COLO668 (cell line): ENCODE results near the gene TYW1.
"Not testable (repeated sequence)": the region's sequence is repeated elsewhere in the genome, so short reads cannot be mapped to it uniquely, and the experiment has no call there.

Experiments used
- DNase-seq: peaks from one replicate; lab custom pipeline; 2025; ENCODE audit not compliant: unreplicated experiment; lab: John Stamatoyannopoulos, UW

Gene TYW1

DNA sequence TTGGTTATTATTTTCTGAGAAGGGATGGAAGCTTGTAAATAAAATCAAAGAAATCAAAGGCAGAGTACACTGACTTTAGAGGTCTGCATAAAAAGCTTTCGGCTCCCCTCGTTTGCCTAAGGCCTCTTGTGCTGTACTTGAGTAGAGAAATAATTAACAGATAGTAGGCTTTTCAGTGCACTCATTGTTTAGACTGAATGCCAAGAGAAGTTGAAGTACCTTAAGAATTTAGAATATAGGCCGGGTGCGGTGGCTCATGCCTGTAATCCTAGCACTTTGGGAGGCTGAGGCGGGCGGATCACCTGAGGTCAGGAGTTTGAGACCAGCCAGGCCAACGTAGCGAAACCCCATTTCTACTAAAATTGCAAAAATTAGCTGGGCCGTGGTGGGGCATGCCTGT lies 232.4 kb downstream of the TYW1 start:
- DNase-seq: not testable (repeated sequence)

DNA sequence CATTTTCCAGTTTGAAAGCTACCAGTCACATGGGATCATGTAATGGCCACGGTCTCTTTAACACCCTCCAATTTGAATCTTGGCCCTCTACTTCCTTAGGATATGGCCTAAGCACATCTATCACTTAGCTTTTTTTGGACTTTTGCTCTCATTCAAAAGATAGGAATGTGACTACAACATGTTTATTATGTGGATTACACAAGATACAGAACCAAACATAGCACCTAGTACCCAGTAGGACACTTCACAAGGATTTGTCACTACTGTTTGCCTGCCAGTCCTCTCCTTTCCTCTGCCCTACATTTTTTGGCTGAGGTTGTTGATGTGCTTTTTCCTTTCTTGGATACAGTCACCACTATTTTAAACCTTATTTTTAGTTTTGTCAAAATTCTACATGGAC lies 233.4 kb downstream of the TYW1 start:
- not testable (repeated sequence) for DNase-seq

DNA sequence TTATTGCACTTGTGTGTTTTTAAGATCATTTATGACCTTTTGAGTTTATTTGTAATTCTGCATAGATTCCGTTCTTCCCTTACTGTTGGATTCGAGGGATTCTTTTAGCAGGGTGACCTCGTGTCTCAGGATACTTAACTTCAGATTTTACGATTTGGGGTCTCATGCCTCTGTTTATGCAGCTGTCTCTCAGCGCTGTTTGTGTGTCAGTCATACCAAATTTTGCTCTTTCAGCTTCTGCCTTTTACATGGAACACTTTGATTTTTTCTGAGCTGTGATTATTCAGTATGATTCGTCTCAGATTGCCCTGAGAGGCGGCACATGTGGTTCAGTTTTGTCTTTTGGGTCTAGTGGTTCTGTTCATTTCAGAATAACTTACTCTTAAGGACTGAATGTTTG lies 236.9 kb downstream of the TYW1 start:
- not testable (repeated sequence) for DNase-seq

DNA sequence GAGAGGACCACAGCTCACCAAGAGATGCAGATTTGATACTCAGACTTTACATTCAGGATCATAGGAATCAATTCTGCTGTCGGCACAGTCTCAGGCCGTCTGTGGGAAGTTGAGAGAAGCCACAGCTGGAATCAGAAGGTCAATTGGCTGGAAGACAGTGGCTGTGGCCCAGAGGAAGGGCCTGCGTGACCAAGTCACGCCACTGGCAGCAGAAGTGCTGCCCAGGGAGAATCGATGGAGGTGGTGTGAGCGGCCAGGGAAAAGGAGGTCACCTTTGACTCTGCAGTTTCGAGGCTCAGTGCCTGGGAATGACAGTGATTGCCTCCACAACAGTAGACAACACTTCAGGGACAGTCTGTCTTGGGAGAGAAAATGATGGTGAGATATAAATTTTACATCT lies 239.6 kb downstream of the TYW1 start:
- DNase-seq: not testable (repeated sequence)

DNA sequence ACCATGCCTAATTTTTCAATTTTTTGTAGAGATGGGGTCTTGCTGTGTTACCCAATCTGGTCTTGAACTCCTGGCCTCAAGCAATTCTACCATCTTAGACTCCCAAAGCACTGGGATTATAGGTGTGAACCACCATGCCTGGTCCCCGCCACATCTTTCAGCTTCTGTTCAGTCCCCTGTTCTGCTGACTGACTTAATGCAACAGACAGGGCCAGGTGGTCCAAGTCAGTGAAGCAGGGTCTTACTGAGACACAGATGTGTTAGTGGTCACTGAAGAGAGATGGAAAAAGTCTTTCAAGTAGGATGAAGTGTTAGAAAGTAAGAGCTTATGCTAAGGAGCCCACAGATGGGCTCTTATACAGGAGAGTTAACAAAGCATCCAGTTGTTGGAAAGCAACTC lies 246.2 kb downstream of the TYW1 start:
- not testable (repeated sequence) for DNase-seq

DNA sequence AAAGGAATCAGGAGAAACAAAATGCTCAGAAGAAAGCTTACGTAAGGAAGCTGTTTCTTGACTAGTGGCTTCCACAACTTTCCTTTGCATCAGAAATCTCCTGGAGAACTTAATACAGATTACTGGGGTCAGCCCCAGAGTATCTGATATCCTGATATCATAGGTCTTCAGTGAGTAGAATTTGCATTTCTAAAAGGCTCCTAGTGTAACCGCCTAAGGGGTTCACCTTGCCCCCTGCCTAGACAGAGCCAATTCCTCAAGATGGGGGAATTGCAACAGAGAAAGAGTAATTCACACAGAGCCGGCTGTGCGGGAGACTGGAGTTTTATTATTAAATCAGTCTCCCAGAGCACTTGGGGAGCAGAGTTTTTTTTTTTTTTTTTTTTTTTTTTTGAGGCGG lies 251.7 kb downstream of the TYW1 start:
- DNase-seq: not testable (repeated sequence)

DNA sequence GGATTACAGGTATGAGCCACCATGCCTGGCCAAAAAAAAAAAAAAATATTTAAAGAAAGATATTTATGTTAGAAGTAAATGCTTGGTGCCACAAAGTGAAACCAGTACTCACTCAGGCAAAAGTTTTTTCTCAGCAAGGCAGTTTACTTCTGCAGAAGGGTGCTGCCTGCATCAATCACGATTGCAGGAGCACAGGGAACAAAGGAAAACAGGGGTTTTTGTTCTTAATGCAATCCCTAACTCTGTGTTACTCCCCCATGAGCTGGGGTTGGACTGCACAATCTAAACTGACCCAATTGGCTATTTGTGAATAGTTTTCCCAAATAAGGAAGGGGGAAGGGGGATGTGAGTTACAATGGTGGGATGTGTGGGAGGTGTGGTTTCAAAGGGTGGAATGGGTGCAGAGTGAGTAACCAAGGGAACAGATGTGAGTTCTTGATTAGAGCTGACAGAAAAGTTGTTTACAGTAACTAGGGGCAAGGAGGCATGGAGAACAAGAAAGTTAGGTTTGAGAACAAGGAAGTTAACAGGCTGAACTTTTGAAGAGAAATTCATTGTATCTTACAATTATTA lies 255.4 kb downstream of the TYW1 start:
- DNase-seq: no peak

DNA sequence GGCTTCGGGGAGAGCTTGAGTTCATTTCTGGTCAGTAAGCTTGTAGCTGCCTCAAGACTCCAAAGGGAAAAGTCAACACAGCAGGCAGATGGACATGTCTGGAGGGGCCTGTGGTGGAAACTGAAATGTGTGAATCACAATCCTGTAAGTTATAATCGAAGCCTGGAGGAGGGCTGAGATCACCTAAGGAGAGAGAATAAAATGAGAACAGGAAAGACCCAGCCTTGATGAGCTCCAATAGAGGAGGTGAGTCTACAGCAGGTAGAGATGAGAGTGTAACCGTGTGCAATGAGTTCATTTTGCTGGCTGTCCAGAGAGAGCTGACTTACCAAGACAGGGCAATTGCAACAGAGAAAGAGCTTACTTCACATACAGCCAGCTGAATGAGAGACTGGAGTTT lies 258.4 kb downstream of the TYW1 start:
- DNase-seq: not testable (repeated sequence)

DNA sequence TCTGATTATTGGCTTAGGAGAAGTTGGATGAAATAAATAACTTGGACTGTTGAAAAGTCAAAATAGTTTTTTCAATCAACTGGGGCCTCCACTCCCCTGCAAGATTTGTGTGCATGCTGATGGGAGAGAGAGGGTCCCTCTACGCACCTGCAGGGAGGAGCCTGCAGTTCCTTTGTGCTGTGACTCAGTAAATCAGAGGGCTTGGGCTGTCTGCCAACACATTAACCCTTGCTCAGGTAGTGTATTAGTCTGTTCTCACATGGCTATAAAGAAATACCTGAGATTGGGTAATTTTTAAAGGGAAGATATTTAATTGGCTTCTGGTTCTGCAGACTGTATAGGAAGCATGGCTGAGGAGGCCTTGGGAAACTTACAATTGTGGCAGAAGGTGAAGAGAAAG lies 261.1 kb downstream of the TYW1 start:
- not testable (repeated sequence) for DNase-seq

DNA sequence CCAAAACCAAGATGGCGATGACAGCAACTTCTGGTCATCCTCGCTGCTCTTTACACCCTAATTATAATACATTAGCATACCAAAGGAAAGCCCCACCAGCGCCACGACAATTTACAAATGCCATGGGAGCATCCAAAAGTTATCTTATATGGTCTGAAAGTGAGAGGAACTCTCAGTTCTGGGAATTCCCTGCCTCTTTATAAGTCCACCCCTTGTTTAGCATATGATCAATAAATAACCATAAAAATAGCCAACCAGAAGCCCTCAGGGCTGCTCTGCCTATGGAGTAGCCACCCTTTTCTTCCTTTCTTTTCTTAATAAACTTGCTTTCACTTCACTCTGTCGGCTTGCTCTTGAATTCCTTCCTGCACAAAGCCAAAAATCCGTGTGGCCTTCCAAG lies 262.7 kb downstream of the TYW1 start:
- DNase-seq: not testable (repeated sequence)

DNA sequence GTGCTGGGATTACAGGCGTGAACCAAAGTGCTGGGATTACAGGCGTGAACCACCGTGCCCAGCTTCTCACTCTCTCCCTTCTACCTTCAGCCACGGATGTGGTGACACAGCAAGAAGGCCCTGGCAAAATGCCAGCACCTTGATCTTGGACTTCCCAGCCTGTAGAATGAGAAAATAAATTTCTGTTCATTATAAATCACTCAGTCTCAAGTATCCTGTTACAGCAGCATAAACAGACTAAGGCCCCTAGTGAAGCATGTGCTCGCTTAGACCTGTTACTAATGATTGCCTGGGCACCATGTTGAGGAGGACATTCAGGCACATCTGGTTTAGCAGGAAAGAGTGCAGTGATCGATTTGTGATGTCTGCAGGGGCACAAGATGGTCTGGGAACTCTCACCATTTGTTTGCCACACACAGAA lies 263.5 kb downstream of the TYW1 start:
- peak; percentile 24 for DNase-seq

DNA sequence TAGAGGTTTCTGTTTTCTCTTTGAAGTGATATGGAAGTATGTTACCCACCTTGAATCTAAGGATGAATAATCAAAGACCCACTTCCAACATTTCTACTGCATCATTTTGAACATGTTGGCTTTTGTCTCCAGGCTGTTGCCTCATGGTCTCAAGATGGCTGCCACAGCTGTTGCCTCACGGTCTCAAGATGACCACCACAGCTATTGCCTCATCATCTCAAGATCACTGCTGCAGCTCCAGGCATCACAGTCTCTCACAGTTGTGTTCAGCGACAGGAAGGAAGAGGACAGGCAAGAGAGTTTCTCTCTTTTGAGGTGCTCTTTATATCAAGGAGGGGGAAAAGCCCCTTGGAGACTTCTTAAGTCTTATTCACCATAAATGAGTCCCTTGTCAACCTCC lies 267.4 kb downstream of the TYW1 start:
- not testable (repeated sequence) for DNase-seq

DNA sequence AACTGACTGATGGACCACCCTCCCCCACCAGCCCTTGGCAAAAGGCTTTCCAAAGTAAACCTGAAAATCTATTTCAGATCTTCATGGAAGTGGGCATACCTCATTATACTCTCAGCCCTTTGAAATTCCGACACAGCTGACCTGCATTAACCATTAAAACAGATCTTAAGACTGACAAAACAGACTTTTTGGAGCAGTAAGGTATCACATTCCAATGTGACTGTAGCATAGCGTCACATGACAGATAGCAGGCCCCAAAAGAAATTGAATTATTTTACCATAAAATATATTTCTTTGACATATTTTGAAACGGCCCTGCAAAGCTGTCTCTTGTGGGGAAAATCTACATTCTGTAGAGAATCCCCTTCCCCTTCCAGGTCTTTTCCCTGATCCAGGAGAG lies 269.4 kb downstream of the TYW1 start:
- not testable (repeated sequence) for DNase-seq

DNA sequence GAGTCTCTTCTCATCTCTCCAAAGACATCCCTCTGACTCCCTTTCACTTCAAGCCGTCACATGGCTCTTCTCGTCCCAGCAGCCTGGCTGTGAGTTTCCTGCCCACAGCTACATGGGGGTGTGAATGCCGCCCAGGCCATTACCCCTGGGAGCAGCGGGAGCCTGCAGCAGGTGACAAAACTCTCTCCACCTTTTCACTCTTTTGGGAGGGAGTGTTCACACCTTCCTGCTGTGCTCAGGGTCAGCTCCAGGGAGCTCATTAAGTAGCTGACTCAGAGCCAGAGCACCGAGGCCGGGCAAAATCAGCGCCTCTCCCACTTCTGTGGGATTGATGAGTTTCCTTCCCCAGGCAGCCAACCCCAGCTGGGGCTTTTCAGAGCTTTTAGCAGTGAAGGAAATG lies 271.3 kb downstream of the TYW1 start:
- DNase-seq: peak; percentile 9

DNA sequence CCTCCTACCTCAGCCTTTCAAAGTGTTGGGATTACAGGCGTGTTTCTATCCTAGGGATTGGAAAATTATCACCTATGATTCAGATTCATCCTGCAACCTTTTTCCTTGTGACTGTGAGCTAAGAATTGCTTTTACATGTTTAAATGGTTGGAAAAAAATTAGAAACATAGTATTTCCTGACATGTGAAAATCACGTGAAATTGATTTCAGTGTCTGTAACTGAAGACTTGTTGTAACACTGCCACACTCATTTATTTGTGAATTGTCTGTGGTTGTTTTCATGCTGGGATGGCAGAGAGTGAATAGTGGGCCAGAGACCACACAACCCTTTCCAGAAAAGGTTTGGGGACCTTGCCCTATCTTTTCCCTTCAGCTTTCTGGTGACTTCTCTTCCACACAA lies 273.3 kb downstream of the TYW1 start:
- DNase-seq: not testable (repeated sequence)
